Endodermal cell (in vitro differentiated cells): ENCODE measurements around the gene SNORC. TPM values are rescaled to one million over a fixed set of nuclear protein-coding genes. Genes with fewer than 3 reads are reported as not detected.
A peak's percentile ranks its signal among the peaks of the same experiment; 100 is the strongest.

Experiments
- DNase-seq: peaks from one replicate; pipeline ENCODE4 v3.0.0-alpha.2; 2017
- H3K27ac ChIP-seq: 2 replicates; pipeline ENCODE4 v1.5.1; 2013; ENCODE audit warnings: mild to moderate bottlenecking, low read depth, low read length, moderate library complexity
- H3K27me3 ChIP-seq: 2 replicates; pipeline ENCODE4 v1.6.1; 2013; ENCODE audit warnings: mild to moderate bottlenecking, low read length, moderate library complexity; ENCODE audit not compliant: insufficient read depth, control insufficient read depth, poor library complexity, severe bottlenecking
- H3K36me3 ChIP-seq: 2 replicates; pipeline ENCODE4 v1.7.0; 2013; ENCODE audit warnings: mild to moderate bottlenecking, low read length, moderate library complexity; ENCODE audit not compliant: control insufficient read depth, insufficient read depth
- H3K4me1 ChIP-seq: one replicate; pipeline ENCODE4 v1.7.0; 2013; ENCODE audit warnings: low read length; ENCODE audit not compliant: control insufficient read depth, insufficient read depth
- H3K4me3 ChIP-seq: 2 replicates; pipeline ENCODE4 v1.5.1; 2013; ENCODE audit warnings: mild to moderate bottlenecking, low read length, moderate library complexity
- H3K9ac ChIP-seq: 2 replicates; pipeline ENCODE4 v1.6.1; 2013; ENCODE audit warnings: mild to moderate bottlenecking, low read length, moderate library complexity; ENCODE audit not compliant: poor library complexity, severe bottlenecking; ENCODE audit errors: extremely low read depth
- H3K9me3 ChIP-seq: 2 replicates; pipeline ENCODE4 v1.6.1; 2013; ENCODE audit warnings: mild to moderate bottlenecking, low read length, moderate library complexity; ENCODE audit not compliant: control insufficient read depth
- H3K27ac Mint-ChIP-seq: 2 replicates; pipeline ENCODE4 v1.8.0; 2020; ENCODE audit warnings: mixed read lengths
- H3K27me3 Mint-ChIP-seq: 2 replicates; pipeline ENCODE4 v1.8.0; 2021; ENCODE audit warnings: mild to moderate bottlenecking, mixed read lengths; ENCODE audit not compliant: insufficient read depth
- H3K36me3 Mint-ChIP-seq: 2 replicates; pipeline ENCODE4 v1.8.0; 2020; ENCODE audit warnings: low read depth, mixed read lengths
- H3K4me1 Mint-ChIP-seq: 2 replicates; pipeline ENCODE4 v1.8.0; 2020; ENCODE audit warnings: mixed read lengths
- H3K4me3 Mint-ChIP-seq: 2 replicates; pipeline ENCODE4 v1.8.0; 2020; ENCODE audit warnings: mild to moderate bottlenecking, moderate library complexity, mixed read lengths
- H3K9me3 Mint-ChIP-seq: 2 replicates; pipeline ENCODE4 v1.8.0; 2020; ENCODE audit warnings: mild to moderate bottlenecking, mixed read lengths
- CTCF ChIP-seq: fragments of 200-600 bp; sonication (generic); conservative IDR thresholded peaks from 2 replicates; pipeline ENCODE4 v1.5.0; 2021; ENCODE audit warnings: antibody characterized with exemption, mild to moderate bottlenecking
- WGBS, 2 experiments: methylation state at CpG; one replicate each; pipeline versions ENCODE4 v1.1.5 to v1.1.7; 2013; ENCODE audit warnings: missing lambda C conversion rate in 2 of 2, mixed read lengths in 1 of 2; ENCODE audit not compliant: insufficient coverage in 1 of 2, insufficient read length in 1 of 2; 5-methylcytosine and 5-hydroxymethylcytosine counted together
- total RNA-seq, 2 donors: library from RNA; stranded (reverse); fragmentation: NEBNext Ultra II Directional in 1 of 2; extraction: Animal tissue kit (Norgen Biotek cat#: 25700) in 1 of 2; gene quantifications; 2 replicates in 1 of 2; 3 replicates in 1 of 2; pipeline ENCODE4 v1.2.1, GENCODE V29; 2021

SNORC gene
- total RNA-seq, 2 donors from 2014 or later = 3.6 to 5.0 TPM

- DNase-seq = no peak
- Mint-ChIP-seq H3K4me3 (no peak overlapping the region), H3K9me3 (no peaks in the 10 kb centered on the region), H3K36me3 (no peaks in the 10 kb centered on the region), H3K4me1 (peaks cover 9% of the 10 kb centered on the region), H3K27ac (no peak overlapping the region), H3K27me3 (peaks cover 17% of the 10 kb centered on the region)
- H3K27me3 ChIP-seq = peaks cover 9% of the 10 kb centered on the region
- no peak overlapping the region for H3K9ac ChIP-seq
- TF ChIP-seq CTCF = no peak
- H3K9me3 ChIP-seq = no peaks in the 10 kb centered on the region
- H3K4me1 ChIP-seq = no peaks in the 10 kb centered on the region
- no peaks in the 10 kb centered on the region for H3K36me3 ChIP-seq
- H3K4me3 ChIP-seq = no peak overlapping the region
- H3K27ac ChIP-seq = no peak overlapping the region
- 94 to 96% methylated on average over 6 to 22 of the region's 22 CpGs for WGBS, 2 experiments
These were observed 2.0 kb downstream of the SNORC start for GRCh38 chr2:232871835-232872736.

GRCh38 chr2:232872826-232873225, 2.8 kb downstream of the SNORC start:
- Mint-ChIP-seq H3K27me3 (peaks cover 24% of the 10 kb centered on the region), H3K4me3 (no peak overlapping the region), H3K4me1 (peaks cover 9% of the 10 kb centered on the region), H3K27ac (no peak overlapping the region), H3K9me3 (no peaks in the 10 kb centered on the region), H3K36me3 (no peaks in the 10 kb centered on the region)
- DNase-seq = no peak
- H3K4me1 ChIP-seq = no peaks in the 10 kb centered on the region
- H3K36me3 ChIP-seq = no peaks in the 10 kb centered on the region
- TF ChIP-seq CTCF = no peak
- WGBS, 2 experiments = 93 to 98% methylated on average over 6 to 9 of the region's 9 CpGs
- no peaks in the 10 kb centered on the region for H3K9me3 ChIP-seq
- H3K9ac ChIP-seq = no peak overlapping the region
- H3K27ac ChIP-seq = no peak overlapping the region
- H3K27me3 ChIP-seq = peaks cover 16% of the 10 kb centered on the region
- H3K4me3 ChIP-seq = no peak overlapping the region

GRCh38 chr2:232873292-232873908, 3.3 kb downstream of the SNORC start:
- H3K4me1 ChIP-seq = no peaks in the 10 kb centered on the region
- Mint-ChIP-seq H3K36me3 (no peaks in the 10 kb centered on the region), H3K4me1 (peaks cover 9% of the 10 kb centered on the region), H3K27ac (no peak overlapping the region), H3K9me3 (no peaks in the 10 kb centered on the region), H3K27me3 (peaks cover 29% of the 10 kb centered on the region), H3K4me3 (no peak overlapping the region)
- peak; percentile 29 for DNase-seq
- no peak overlapping the region for H3K4me3 ChIP-seq
- H3K9ac ChIP-seq = no peak overlapping the region
- H3K27me3 ChIP-seq = peaks cover 20% of the 10 kb centered on the region
- WGBS, 2 experiments = 93 to 100% methylated on average over 3 to 14 of the region's 14 CpGs
- H3K9me3 ChIP-seq = no peaks in the 10 kb centered on the region
- no peaks in the 10 kb centered on the region for H3K36me3 ChIP-seq
- TF ChIP-seq CTCF = no peak
- H3K27ac ChIP-seq = no peak overlapping the region
